ENCODE measurements around the gene BUB1B. TPM values are rescaled to one million over a fixed set of nuclear protein-coding genes. Genes with fewer than 3 reads are reported as not detected.
A peak's percentile ranks its signal among the peaks of the same experiment; 100 is the strongest.

BUB1B gene
- total RNA-seq, 2 experiments from 2014 or later = 166 to 192 TPM

DNA sequence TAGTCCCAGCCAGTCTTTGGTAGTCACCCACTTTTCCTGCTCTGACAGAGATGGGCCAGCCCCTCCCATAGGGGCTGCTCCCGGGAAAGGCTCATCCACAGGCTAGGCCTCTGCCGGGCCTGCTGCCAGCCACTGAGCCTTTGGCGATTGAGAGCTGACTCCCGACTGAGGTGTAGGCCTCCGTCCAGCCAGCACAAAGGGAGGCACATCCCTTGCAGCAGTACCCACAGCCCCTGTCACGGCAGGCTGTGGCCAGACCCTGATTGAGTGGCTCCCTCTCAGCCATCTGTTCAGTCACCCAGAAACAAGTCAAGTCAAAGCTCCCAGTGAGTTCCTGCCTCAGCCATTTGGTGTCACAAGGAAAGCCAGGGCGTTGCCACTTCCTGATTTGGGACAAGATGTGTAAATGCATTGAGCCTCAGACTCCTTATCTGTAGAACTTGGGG is 71.8 kb downstream of the BUB1B start:
- no peaks in the 10 kb centered on the region for H4K20me1 ChIP-seq (ENCODE audit: insufficient read depth, low read length)
- no TSS peak for BruUV-seq (replicated peaks)
- POLR2A ChIA-PET = interaction anchor here (0.7 kb wide), 1 partner anchor 9 kb away, joined by 3 read pairs; no protein-coding TSS in a partner anchor
- no peaks in the 10 kb centered on the region for H3K9me3 ChIP-seq (ENCODE audit: low read length)
- no peak overlapping the region for H2AFZ ChIP-seq (ENCODE audit: low read length)
- no peaks in the 10 kb centered on the region for H3K9me2 ChIP-seq (ENCODE audit: insufficient read depth, low read length)
- no peak overlapping the region for H3K4me3 ChIP-seq (ENCODE audit: low read depth, low read length, poor library complexity, severe bottlenecking)
- no peaks in the 10 kb centered on the region for H3K79me2 ChIP-seq (ENCODE audit: insufficient read depth, low read depth, low read length)
- DNase-seq (ENCODE audit: low spot score) = no peak
- TF ChIP-seq, protein P1, sequence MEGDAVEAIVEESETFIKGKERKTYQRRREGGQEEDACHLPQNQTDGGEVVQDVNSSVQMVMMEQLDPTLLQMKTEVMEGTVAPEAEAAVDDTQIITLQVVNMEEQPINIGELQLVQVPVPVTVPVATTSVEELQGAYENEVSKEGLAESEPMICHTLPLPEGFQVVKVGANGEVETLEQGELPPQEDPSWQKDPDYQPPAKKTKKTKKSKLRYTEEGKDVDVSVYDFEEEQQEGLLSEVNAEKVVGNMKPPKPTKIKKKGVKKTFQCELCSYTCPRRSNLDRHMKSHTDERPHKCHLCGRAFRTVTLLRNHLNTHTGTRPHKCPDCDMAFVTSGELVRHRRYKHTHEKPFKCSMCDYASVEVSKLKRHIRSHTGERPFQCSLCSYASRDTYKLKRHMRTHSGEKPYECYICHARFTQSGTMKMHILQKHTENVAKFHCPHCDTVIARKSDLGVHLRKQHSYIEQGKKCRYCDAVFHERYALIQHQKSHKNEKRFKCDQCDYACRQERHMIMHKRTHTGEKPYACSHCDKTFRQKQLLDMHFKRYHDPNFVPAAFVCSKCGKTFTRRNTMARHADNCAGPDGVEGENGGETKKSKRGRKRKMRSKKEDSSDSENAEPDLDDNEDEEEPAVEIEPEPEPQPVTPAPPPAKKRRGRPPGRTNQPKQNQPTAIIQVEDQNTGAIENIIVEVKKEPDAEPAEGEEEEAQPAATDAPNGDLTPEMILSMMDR (conservative IDR thresholded peaks at IDR 0.05; ENCODE audit: low read length) = no peak
- no peak for TF ChIP-seq EZH2phosphoT487 (IDR thresholded peaks at IDR 0.05; ENCODE audit: borderline replicate concordance, low read depth, low read length)
- no peak overlapping the region for H3K27ac ChIP-seq (ENCODE audit: low read depth, low read length, poor library complexity, severe bottlenecking)
- CTCF ChIA-PET (ENCODE audit: unreplicated experiment) = no interaction called here
- intact Hi-C loops (cut with micrococcal nuclease; ENCODE audit: unreplicated experiment) = no loop called here
- no peak overlapping the region for H3K4me2 ChIP-seq (ENCODE audit: low read length)
- H3K36me3 ChIP-seq (ENCODE audit: insufficient read depth, low read length) = peaks cover 52% of the 10 kb centered on the region
- H3K4me1 ChIP-seq (ENCODE audit: insufficient read depth, low read length, poor library complexity, severe bottlenecking) = peaks cover 12% of the 10 kb centered on the region

DNA sequence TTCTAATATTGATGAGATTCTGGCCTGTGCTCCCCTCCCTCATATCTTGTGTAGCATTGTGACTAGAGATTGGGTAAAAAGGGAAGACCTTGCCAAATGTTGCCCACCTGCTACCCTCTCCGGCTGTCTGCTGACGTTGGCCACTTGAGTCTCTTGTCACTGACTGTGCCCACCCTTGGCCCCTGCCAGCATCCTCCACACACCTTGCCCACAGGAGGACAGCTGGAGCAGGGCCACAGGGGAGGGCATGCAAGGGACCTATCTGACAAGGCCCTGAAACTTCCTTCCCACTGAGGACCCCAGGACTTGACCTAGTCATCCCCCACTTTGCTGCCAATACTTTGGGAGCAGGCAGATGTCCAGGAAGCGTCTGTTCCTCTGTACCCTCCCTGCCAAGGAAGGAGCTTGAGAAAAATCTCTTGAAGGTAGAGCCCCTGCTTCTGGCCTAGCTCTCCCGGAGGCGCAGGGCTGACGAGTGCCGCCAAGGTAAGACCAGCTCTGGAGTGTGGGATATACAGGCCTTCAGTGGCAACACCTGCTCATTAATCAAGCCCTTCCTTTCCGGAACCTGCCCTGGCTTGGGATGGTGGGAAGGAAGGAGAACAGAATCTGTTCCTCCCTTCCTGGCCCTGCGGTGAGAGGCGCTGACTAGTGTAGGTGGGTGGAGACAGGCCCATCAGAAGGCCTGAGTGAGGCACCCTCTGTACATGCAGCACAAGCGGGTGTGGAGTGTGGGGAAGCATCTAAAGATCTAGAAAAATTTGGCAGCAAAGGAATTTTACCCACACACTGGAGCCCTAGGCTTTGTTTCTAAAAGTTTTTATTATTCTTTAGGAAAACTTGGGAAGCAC is 73.1 kb downstream of the BUB1B start:
- no peak overlapping the region for H2AFZ ChIP-seq (ENCODE audit: low read length)
- no peaks in the 10 kb centered on the region for H3K79me2 ChIP-seq (ENCODE audit: insufficient read depth, low read depth, low read length)
- H3K4me2 ChIP-seq (ENCODE audit: low read length) = no peak overlapping the region
- H3K4me3 ChIP-seq (ENCODE audit: low read depth, low read length, poor library complexity, severe bottlenecking) = no peak overlapping the region
- H3K9me2 ChIP-seq (ENCODE audit: insufficient read depth, low read length) = no peaks in the 10 kb centered on the region
- POLR2A ChIA-PET = no interaction called here
- BruUV-seq (replicated peaks) = no TSS peak
- H3K36me3 ChIP-seq (ENCODE audit: insufficient read depth, low read length) = peaks cover 40% of the 10 kb centered on the region
- CTCF ChIA-PET (ENCODE audit: unreplicated experiment) = no interaction called here
- intact Hi-C loops (cut with micrococcal nuclease; ENCODE audit: unreplicated experiment) = no loop called here
- H3K4me1 ChIP-seq (ENCODE audit: insufficient read depth, low read length, poor library complexity, severe bottlenecking) = peaks cover 20% of the 10 kb centered on the region
- DNase-seq (ENCODE audit: low spot score) = no peak
- H3K27ac ChIP-seq (ENCODE audit: low read depth, low read length, poor library complexity, severe bottlenecking) = no peak overlapping the region
- H3K9me3 ChIP-seq (ENCODE audit: low read length) = no peaks in the 10 kb centered on the region
- no peaks in the 10 kb centered on the region for H4K20me1 ChIP-seq (ENCODE audit: insufficient read depth, low read length)
- TF ChIP-seq, protein P1 (conservative IDR thresholded peaks at IDR 0.05; ENCODE audit: low read length) = no peak
- TF ChIP-seq EZH2phosphoT487 (IDR thresholded peaks at IDR 0.05; ENCODE audit: borderline replicate concordance, low read depth, low read length) = no peak

- TF ChIP-seq, protein P1 (conservative IDR thresholded peaks at IDR 0.05; ENCODE audit: low read length) = no peak
- Histone ChIP-seq H3K9me3 (ENCODE audit: low read length) (no peaks in the 10 kb centered on the region), H3K27ac (ENCODE audit: low read depth, low read length, poor library complexity, severe bottlenecking) (no peak overlapping the region), H3K9me2 (ENCODE audit: insufficient read depth, low read length) (no peaks in the 10 kb centered on the region), H3K4me3 (ENCODE audit: low read depth, low read length, poor library complexity, severe bottlenecking) (no peak overlapping the region), H4K20me1 (ENCODE audit: insufficient read depth, low read length) (no peaks in the 10 kb centered on the region), H3K4me2 (ENCODE audit: low read length) (peak overlapping the region; percentile 13; the same call in 1 of the 2 replicates), H3K36me3 (ENCODE audit: insufficient read depth, low read length) (peaks cover 32% of the 10 kb centered on the region), H3K4me1 (ENCODE audit: insufficient read depth, low read length, poor library complexity, severe bottlenecking) (peaks cover 25% of the 10 kb centered on the region), H2AFZ (ENCODE audit: low read length) (no peak overlapping the region), H3K79me2 (ENCODE audit: insufficient read depth, low read depth, low read length) (no peaks in the 10 kb centered on the region)
- DNase-seq (ENCODE audit: low spot score) = no peak
- BruUV-seq (replicated peaks) = no TSS peak
- intact Hi-C loops (cut with micrococcal nuclease; ENCODE audit: unreplicated experiment) = no loop called here
- ChIA-PET CTCF (ENCODE audit: unreplicated experiment) (no interaction called here), POLR2A (no interaction called here)
Measured at GRCh38 chr15:40234783-40235182, 73.9 kb downstream of the BUB1B start.

Data from OCI-LY7 (cell line).